HCT116 (cell line): ENCODE results near the gene TRIM27.

Experiments used
- EGR1 ChIP-seq: IDR thresholded peaks from 2 replicates; pipeline ENCODE4 v1.6.1; 2012; ENCODE audit warnings: low read depth
- ELF1 ChIP-seq: IDR thresholded peaks from 2 replicates; pipeline ENCODE4 v1.6.1; 2012; ENCODE audit warnings: low read depth, borderline replicate concordance
- EZH2 ChIP-seq: fragments of 200-600 bp; sonication (generic); IDR thresholded peaks from 2 replicates; pipeline ENCODE4 v1.6.1; 2017; ENCODE audit warnings: antibody characterized with exemption, mixed run types
- EZH2phosphoT487 ChIP-seq: fragments of 200-600 bp; IDR thresholded peaks from 2 replicates; pipeline ENCODE4 v1.6.1; 2018; ENCODE audit warnings: antibody characterized with exemption, borderline replicate concordance
- POLR2A ChIP-seq: IDR thresholded peaks from 2 replicates; pipeline ENCODE4 v1.7.0; 2011; ENCODE audit warnings: borderline replicate concordance; ENCODE audit not compliant: insufficient read depth, insufficient read length; ENCODE audit errors: extremely low read depth
- POLR2AphosphoS5 ChIP-seq: IDR thresholded peaks from 2 replicates; pipeline ENCODE4 v1.6.1; 2011; ENCODE audit warnings: mild to moderate bottlenecking, low read depth, low read length, moderate library complexity
- RAD21 ChIP-seq: IDR thresholded peaks from 2 replicates; pipeline ENCODE4 v1.6.1; 2012; ENCODE audit warnings: low read depth, mild to moderate bottlenecking
- SIN3A ChIP-seq: IDR thresholded peaks from 2 replicates; pipeline ENCODE4 v1.6.1; 2012; ENCODE audit warnings: low read depth
- SP1 ChIP-seq: IDR thresholded peaks from 2 replicates; pipeline ENCODE4 v1.6.1; 2012; ENCODE audit warnings: low read depth
- TCF7L2 ChIP-seq: IDR thresholded peaks from 2 replicates; pipeline ENCODE4 v1.7.0; 2011; ENCODE audit warnings: borderline replicate concordance, inconsistent platforms; ENCODE audit not compliant: insufficient read depth, insufficient read length; ENCODE audit errors: extremely low read depth
- TF ChIP-seq, protein P1 (sequence below): IDR thresholded peaks from 2 replicates; pipeline ENCODE4 v1.6.1; 2012
- TF ChIP-seq, protein P2 (sequence below), 3 experiments: fragments of 200-600 bp in 1 of 3; sonication (generic) in 1 of 3; IDR thresholded peaks in 2 of 3; conservative IDR thresholded peaks in 1 of 3; 2 replicates each; pipeline ENCODE4 v1.5.1; 2012 to 2017; ENCODE audit warnings: low read depth in 2 of 3, low read length in 2 of 3, antibody characterized with exemption in 1 of 3, borderline replicate concordance in 1 of 3, control low read depth in 1 of 3, mild to moderate bottlenecking in 1 of 3, mixed read lengths in 1 of 3, mixed run types in 1 of 3, moderate library complexity in 1 of 3; ENCODE audit not compliant: insufficient read depth in 1 of 3

DNA sequence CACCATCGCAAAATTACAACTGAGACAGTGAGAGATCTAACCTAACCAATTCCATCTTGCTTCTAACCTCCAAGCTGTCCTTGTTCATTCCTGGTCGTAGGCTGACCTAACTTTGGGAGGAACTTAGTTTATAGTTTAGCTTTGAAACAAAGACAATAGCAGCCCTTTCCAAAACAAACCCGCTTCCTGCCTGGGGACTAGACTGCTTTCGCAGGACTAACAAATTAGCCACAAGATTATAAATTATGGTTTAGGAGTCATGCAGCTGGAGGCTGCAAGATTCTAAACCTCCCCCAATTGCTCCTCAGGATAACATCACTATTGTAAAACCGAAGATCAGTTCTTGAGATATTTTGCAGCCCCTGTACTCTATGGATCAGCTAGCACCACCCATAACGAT is 63.2 kb downstream of the TRIM27 start:
- TF ChIP-seq, protein P1, sequence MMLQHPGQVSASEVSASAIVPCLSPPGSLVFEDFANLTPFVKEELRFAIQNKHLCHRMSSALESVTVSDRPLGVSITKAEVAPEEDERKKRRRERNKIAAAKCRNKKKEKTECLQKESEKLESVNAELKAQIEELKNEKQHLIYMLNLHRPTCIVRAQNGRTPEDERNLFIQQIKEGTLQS, result no peak
- TF ChIP-seq, protein P2, sequence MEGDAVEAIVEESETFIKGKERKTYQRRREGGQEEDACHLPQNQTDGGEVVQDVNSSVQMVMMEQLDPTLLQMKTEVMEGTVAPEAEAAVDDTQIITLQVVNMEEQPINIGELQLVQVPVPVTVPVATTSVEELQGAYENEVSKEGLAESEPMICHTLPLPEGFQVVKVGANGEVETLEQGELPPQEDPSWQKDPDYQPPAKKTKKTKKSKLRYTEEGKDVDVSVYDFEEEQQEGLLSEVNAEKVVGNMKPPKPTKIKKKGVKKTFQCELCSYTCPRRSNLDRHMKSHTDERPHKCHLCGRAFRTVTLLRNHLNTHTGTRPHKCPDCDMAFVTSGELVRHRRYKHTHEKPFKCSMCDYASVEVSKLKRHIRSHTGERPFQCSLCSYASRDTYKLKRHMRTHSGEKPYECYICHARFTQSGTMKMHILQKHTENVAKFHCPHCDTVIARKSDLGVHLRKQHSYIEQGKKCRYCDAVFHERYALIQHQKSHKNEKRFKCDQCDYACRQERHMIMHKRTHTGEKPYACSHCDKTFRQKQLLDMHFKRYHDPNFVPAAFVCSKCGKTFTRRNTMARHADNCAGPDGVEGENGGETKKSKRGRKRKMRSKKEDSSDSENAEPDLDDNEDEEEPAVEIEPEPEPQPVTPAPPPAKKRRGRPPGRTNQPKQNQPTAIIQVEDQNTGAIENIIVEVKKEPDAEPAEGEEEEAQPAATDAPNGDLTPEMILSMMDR (IDR thresholded peaks at IDR 0.05 in 2 of 3, conservative IDR thresholded peaks at IDR 0.05 in 1 of 3; ENCODE audit: borderline replicate concordance in 1 of 3, insufficient read depth in 1 of 3, low read depth in 2 of 3, low read length in 2 of 3), result no peak
- TF ChIP-seq POLR2A (no peak), EZH2phosphoT487 (no peak), TCF7L2 (no peak), POLR2AphosphoS5 (no peak), SP1 (no peak), EZH2 (no peak), RAD21 (no peak), SIN3A (no peak), EGR1 (no peak), ELF1 (no peak)
